ENCODE measurements around the gene GALNT17. TPM values are rescaled to one million over a fixed set of nuclear protein-coding genes. Genes with fewer than 3 reads are reported as not detected.

The GALNT17 gene
- total RNA-seq, 1 donor, result not detected

- no peak for DNase-seq (ENCODE audit: low read depth in 2 of 3, low spot score in 2 of 3)
Observed at GRCh38 chr7:71384094-71384493, 252.2 kb downstream of the GALNT17 start.

- DNase-seq (ENCODE audit: low read depth in 2 of 3, low spot score in 2 of 3), result no peak
Observed at GRCh38 chr7:71385330-71385729, 253.4 kb downstream of the GALNT17 start.

- no peak for DNase-seq (ENCODE audit: low read depth in 2 of 3, low spot score in 2 of 3)
Observed at GRCh38 chr7:71386152-71386785, 254.3 kb downstream of the GALNT17 start.

GRCh38 chr7:71388181-71388580 is 256.2 kb downstream of the GALNT17 start:
- DNase-seq (ENCODE audit: low read depth in 2 of 3, low spot score in 2 of 3), result no peak

- no peak for DNase-seq (ENCODE audit: low read depth in 2 of 3, low spot score in 2 of 3)
Observed at GRCh38 chr7:71389976-71390375, 258.0 kb downstream of the GALNT17 start.

- no peak for DNase-seq (ENCODE audit: low read depth in 2 of 3, low spot score in 2 of 3)
Observed at GRCh38 chr7:71393661-71394060, 261.7 kb downstream of the GALNT17 start.

- DNase-seq (ENCODE audit: low read depth in 2 of 3, low spot score in 2 of 3), result no peak
Observed at GRCh38 chr7:71402684-71403083, 270.7 kb downstream of the GALNT17 start.

GRCh38 chr7:71403202-71403946 is 271.4 kb downstream of the GALNT17 start:
- no peak for DNase-seq (ENCODE audit: low read depth in 2 of 3, low spot score in 2 of 3)

- DNase-seq (ENCODE audit: low read depth in 2 of 3, low spot score in 2 of 3), result no peak
Observed at GRCh38 chr7:71404726-71405345, 272.9 kb downstream of the GALNT17 start.

GRCh38 chr7:71408271-71408670 is 276.3 kb downstream of the GALNT17 start:
- no peak for DNase-seq (ENCODE audit: low read depth in 2 of 3, low spot score in 2 of 3)

GRCh38 chr7:71409550-71410157 is 277.7 kb downstream of the GALNT17 start:
- no peak for DNase-seq (ENCODE audit: low read depth in 2 of 3, low spot score in 2 of 3)

GRCh38 chr7:71411475-71411874 is 279.5 kb downstream of the GALNT17 start:
- DNase-seq (ENCODE audit: low read depth in 2 of 3, low spot score in 2 of 3), result no peak

GRCh38 chr7:71414490-71414889 is 282.5 kb downstream of the GALNT17 start:
- DNase-seq (ENCODE audit: low read depth in 2 of 3, low spot score in 2 of 3), result no peak

GRCh38 chr7:71419546-71420337 is 287.8 kb downstream of the GALNT17 start:
- DNase-seq (ENCODE audit: low read depth in 2 of 3, low spot score in 2 of 3), result no peak

GRCh38 chr7:71422104-71422503 is 290.2 kb downstream of the GALNT17 start:
- no peak for DNase-seq (ENCODE audit: low read depth in 2 of 3, low spot score in 2 of 3)

GRCh38 chr7:71424166-71425035 is 292.5 kb downstream of the GALNT17 start:
- DNase-seq (ENCODE audit: low read depth in 2 of 3, low spot score in 2 of 3), result no peak

GRCh38 chr7:71429083-71429482 is 297.1 kb downstream of the GALNT17 start:
- DNase-seq (ENCODE audit: low read depth in 2 of 3, low spot score in 2 of 3), result no peak

- DNase-seq (ENCODE audit: low read depth in 2 of 3, low spot score in 2 of 3), result no peak
Observed at GRCh38 chr7:71430246-71430645, 298.3 kb downstream of the GALNT17 start.

GRCh38 chr7:71439321-71439720 is 307.4 kb downstream of the GALNT17 start:
- DNase-seq (ENCODE audit: low read depth in 2 of 3, low spot score in 2 of 3), result no peak

Measured in hematopoietic multipotent progenitor cell (in vitro differentiated cells).